Activated CD8-positive, alpha-beta memory T cell treated with anti-CD3 and anti-CD28 coated beads, Interleukin-2, amount 50 U/mL, for 24 hours (primary cell): Measurements from ENCODE around the gene SERTAD1.
A peak's percentile ranks its signal among the peaks of the same experiment; 100 is the strongest.
"Not testable (repeated sequence)": the region's sequence is repeated elsewhere in the genome, so short reads cannot be mapped to it uniquely, and the experiment has no call there.

Experiments
- DNase-seq: peaks from one replicate; pipeline ENCODE4 v3.0.0-alpha.2; 2020; ENCODE audit errors: extremely low read depth

SERTAD1 gene

DNA sequence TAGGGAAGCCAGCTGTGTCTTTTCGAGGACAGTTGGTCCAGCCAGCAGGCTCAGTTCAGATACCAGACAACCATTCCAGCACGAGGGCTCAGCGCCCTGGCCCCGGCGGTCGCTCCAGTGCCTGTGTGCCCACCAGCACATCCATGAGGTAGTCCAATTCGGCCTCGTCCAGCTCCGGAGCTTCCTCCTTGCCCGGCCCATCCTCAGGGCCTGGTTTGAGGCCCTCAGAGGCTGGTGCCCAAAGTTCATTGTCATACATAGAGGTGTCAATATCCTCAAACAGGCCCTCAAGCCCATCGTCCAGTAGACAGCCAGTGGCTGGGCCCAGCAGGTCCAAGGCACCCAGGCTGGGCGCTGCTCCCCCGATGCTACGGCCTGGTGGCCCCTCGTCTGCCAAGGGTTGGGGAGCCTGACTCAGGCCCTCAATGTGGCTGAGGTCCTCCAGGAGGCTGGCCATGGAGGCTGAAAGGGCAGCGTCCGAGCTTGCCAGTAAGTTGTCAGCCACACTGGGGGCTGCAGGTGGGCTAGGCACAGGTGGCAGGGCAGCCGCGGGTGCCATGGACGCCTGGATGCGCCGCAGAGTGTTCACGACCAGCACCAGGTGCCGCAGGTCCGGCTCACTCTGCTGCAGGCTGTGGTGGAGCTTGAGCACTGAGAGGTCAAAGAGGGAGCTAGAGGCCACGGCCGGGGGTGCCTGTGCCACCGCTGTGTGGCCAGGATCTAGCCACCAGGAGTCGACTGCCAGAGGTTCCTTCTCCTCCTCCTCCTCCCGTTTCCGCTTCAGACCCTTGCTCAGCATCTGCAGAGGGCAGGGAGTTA is 2.8 kb downstream of the SERTAD1 start:
- DNase-seq = no peak

DNA sequence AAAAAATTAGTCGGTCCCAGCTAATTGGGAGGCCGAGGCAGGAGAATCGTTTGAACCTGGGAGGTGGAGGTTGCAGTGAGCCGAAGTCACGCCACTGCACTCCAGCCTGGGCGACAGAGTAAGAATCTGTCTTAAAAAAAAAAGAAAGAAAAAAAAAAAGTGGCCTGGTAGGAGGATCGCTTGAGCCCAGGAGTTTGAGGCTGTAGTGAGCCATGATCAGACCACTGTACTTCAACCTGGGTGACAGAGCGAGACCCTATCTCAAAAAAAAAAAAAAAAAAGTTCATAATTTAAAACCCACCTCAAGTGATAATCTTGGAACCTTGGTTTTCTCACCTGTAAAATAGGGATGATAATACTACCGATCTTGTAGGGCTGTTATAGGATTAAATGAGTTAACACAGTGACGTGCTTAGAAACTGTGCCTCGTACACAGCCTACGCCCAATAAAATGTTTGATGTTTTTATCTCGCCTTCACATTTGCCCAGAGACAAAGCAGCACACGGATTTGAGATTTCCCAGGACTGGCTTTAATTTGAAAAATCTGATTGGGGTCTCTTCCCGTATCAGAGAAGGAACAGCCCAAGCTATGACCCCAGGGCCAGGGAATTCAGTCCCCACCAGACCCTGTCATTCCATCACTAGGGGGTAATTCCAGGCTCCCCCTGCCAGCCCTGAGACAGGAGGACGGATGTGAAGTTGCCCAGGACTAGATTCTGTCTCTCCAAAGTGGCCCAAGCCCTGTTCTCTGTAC is 3.6 kb downstream of the SERTAD1 start:
- no peak for DNase-seq

DNA sequence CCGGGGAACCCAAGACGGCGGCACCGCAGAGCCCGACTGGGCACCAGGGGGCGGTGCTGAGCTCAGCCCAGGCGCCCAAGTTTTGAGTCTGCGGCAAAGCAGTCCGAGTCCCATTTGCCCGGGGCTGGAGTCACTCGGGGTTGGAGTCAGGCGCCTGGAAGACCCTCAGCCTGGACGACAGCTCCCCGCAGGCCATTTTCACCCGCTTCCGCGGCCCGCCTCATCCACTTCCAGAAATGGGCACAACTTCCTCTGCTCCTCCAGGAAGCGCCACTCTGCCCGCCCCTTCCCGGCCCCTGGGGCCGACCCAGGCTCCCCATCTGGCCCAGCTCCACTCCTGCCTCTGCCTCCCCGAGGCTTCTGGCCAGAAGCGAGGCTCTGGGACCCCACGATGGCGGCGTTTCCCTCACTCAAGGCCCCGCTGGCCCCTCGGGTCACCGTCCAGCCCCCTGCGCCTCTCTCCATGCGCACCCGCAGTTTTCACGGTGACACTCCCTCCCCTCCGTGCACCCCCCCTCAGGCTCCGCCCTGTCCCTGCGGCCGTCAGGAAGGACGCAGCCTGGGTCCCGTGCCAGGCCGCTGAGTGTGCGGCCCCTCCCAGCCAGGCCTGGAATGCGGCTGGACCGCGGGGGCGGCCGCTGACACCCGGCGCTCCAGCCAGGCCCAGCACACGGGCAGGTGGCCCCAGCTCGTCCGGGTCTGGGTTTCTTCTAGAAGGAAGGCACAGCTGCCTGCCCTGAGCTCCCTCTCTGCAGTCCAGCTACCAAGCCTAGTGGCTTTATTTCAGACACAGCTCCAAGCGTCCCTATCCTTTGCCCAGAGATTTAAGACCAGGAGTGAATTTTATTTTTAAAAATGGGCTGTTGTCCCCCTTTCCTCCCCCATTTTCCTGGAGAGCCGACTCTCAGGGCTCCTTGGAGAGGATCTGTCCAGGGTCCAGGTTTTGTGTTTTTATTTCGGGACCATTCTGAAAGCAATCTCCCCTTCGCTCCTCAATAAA is 4.7 kb downstream of the SERTAD1 start:
- peak; percentile 36 for DNase-seq

DNA sequence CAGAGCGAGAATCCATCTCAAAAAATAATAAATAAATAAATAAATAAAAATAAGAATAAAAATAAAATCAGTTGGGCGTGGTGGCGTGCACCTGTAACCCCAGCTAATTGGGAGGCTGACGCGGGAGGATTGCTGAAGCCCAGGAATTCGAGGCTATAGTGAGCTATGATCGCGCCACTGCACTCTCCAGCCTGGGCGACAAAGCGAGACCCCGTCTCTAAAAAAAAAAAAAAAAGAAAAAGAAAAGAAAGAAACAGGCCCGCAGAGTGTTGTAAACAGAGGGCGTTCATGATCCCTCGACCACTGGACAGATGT is 5.4 kb downstream of the SERTAD1 start:
- DNase-seq = no peak

DNA sequence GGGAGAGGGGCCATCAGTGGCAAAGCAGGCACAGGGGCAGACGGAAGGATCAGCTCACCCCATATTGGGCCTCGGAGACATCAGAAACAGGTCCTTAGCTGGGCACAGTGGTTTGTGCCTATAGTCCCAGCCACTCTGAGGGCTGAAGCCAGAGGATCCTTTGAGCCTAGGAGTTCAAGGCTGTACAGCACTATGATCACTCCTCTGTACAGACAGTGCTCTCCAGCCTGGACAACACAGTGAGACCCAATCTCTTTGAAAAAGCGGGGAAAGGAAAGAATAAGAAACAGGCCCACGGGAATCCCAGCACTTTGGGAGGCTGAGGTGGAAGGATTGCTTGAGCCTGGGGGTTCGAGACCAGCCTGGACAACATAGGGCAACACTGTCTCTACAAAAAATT is 6.0 kb downstream of the SERTAD1 start:
- no peak for DNase-seq

DNA sequence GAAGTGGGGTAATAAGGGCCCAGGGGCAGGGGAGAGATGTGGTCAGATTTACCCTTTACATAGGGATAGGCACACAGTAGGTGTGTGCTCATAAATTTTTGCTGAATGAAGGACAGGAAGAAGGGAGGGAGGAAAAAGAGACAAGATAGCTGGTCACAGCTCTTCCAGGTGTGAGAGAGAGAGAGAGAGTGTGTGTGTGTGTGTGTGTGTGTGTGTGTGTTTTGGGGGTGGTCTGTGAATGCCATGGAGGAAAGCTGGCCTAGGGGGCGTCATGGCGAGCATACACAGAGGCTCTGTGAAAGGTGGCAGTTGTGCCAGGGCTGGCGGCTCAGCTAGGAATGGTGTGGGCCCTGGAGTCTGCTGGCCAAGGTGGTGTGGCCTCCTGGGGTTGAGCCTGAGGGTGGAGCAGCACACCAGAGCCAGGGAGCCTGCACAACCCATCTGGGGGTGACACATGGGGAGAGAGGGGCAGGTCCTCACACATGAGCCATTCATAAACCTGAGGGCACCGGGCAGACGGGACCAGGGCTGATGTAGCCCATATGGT is 6.7 kb downstream of the SERTAD1 start:
- DNase-seq = no peak

DNA sequence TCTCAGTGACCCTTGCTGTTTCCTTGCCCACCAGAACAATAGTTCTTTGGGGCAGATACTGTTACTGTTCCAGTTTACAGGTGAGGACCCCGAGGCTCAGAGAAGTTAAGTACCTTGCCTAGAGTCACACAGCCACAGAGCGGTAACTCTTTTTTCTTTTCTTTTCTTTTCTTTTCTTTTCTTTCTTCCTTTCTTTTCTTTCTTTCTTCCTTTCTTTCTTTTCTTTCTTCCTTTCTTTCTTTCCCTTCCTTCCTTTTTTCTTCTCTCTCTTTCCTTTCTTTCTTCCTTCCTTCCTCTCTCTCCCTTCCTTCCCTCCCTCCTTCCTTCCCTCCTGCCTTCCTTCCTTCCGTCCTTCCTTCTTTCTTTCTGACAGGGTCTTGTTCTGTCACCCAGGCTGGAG is 7.8 kb downstream of the SERTAD1 start:
- no peak for DNase-seq

DNA sequence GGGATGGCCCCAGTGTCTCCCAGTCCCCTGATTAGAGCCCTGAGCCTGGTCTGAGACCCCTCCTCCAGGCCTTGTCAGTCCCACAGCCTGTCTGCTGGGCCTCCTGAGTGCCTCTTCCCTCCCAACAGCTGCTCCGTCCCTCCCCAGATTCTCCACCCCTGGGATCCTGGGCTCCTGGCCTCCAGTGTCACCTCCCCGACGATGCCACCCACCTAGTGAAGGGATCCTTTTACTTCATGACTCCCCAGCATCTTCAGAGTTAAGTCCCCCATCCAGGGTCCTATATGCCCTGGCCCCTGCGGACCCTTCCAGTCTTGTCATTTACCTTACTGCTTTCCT is 8.2 kb downstream of the SERTAD1 start:
- no peak for DNase-seq

DNA sequence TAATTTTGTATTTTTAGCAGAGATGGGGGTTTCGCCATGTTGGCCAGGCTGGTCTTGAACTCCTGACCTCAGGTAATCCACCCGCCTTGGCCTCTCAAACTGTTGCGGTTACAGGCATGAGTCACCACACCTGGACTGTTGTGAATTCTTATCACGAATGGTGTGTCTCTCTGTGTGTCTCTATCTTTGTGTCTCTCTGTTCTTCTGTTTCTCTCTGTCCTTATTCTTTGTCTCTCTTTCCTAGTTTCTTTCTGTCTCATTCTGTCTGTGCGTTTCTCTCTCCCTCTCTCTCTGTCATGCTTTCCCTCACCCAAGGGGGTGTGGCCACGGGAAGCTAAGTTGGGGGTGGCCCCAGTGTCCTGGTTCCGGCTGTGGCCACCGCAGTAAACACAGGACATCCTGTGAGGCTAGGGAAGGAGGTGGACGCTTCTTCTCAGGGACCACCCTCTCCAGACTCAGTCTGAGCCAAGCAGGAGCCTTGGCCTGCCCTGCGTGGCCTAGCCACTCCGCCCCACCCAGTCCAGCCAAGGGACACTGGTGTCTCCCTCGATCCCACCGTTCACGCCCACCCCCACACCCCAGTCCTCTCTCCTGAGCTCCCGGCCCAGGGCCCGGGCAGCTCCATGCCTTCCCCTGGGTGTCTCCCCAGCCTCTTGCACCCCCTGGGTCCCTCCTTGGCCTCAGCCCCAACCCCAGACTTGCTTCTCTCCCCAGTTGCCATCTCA is 8.7 kb downstream of the SERTAD1 start:
- DNase-seq = no peak

DNA sequence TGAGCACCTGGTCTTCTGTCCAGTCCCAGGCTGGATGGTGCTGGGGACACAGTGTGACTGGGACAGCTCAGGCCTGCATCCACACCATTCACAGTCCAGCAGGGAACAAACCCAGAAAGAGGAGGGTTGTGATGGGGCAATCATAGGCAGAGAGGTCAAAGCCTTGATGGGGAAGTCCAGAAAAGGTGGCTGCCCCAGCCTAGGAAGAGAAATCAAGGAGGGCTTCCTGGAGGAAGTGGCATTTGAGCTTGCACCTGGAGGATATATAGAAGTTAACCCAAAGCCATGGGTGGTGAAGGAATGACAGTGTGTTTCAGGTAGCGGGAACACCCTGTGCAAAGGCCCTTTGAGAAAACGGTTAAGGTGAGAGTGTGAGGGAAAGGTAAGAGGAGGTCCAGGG is 10.0 kb downstream of the SERTAD1 start:
- no peak for DNase-seq

DNA sequence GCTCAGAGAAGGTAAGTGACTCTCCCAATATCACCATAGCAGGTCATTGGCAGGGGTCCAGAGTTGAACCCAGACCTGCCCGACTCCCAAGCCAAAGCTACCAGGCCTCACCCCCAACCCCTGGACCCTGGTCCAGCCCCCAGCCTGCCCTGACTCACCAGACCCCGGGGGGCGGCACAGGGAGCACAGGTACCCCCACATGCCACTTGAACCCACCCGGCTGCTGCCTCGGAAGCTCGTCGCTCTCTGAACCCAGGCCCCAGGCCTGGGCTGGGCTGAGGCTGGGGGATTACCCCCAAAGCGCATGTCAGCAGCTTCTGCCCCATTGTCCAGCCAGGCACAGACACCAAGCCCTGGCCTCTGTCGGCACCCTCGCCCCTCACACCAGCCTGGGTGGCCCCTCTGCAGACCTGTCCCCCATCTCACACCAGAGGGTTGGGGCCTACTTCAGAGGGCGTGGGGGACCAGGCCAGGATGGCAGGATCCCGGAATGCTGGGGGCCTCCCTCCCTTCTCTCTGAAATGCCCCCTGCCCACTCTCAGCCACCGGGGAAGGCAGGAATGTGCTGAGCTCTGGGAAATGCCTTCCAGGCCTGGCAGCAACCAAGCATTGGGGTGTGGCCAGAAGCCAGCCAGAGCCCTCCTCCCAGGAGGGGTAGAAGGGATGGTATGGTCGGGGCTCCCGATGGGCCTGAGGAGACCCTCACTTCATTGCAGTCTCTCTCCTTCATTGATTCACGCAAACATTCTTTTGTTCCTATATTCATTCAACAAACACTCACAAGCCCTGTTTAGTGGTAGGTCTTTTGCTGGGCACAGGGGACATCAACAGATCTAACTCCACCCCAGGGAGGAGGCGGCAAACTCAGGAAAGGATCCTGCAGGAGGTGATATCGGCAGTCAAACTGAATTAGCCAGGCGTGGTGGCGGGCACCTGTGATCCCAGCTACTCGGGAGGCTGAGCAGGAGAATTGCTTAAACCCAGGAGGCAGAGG is 11.0 kb downstream of the SERTAD1 start:
- no peak for DNase-seq

DNA sequence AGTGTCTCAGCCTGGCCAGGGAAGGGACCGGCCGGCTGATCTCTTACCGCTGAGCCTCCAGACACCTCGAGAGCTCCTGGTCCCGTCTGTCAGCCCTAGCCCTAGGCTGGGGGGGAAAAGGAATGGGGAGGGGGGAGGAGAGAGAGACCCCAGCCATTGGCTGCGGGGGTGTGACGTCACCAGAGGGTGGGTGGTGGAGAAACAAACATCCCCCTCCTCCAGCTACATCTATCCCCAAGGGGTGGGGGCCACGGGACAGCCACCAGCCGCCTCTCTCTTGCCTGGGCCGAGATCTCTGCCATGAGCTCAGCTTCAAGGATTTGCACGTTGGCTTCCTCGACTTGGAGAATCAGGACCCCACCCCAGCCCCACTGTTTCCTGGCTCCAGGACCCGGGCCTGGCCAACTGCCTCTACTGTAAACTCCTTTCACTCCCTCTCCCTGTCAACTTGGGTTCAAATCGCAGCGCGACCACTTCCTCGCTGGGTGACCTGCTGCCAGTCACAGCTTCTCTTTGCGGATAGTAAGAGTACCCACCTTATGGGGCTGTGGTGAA is 12.4 kb downstream of the SERTAD1 start, which contains the start of gene PRX:
TSS of gene PRX (minus strand) at position 88 of the 555 bp plus-strand sequence. CDS start 5,446 bp downstream, outside the sequence.
- DNase-seq = no peak

DNA sequence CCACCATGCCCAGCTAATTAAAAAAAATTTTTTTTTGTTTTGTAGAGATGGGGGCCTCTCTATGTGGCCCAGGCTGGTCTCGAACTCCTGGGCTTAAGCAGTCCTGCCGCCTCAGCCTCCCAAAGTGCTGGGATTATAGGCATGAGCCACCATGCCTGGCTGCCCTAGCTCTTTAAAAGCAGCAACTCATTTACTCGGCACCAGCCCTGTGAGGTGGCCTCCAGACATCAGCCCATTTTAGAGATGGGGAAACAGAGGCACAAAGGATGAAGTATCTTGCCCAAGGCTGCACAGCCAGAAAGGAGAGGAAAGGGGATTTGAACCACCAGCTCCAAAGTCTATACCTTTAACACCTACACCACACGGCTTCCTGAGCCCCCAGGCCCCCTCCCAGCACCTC is 12.9 kb downstream of the SERTAD1 start:
- no peak for DNase-seq

DNA sequence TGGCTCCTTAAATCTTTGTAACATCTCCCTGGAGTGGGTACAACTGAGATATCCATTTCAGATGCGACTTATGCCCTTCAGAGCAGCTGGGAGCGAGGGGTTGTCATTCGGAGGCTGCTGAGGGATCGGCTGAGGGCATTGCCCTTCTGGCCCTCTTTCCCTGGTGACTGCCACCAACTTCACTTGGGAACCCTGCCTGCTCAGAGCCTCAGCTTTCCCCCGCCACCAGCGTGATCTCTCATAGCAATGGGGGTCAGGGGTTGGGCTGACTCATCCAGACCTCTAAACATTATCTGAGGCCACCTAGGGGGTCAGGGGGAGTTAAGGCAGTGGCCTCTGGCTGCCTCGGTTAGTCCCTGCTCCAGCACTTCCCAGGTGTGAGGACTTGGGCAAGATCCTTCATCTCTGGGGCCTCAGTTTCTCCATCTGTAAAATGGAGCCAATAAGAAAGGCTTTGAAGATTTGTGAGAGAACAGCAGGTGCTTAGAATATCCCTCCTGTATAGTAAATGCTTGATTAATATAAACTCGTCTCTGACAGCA is 13.8 kb downstream of the SERTAD1 start:
- no peak for DNase-seq

DNA sequence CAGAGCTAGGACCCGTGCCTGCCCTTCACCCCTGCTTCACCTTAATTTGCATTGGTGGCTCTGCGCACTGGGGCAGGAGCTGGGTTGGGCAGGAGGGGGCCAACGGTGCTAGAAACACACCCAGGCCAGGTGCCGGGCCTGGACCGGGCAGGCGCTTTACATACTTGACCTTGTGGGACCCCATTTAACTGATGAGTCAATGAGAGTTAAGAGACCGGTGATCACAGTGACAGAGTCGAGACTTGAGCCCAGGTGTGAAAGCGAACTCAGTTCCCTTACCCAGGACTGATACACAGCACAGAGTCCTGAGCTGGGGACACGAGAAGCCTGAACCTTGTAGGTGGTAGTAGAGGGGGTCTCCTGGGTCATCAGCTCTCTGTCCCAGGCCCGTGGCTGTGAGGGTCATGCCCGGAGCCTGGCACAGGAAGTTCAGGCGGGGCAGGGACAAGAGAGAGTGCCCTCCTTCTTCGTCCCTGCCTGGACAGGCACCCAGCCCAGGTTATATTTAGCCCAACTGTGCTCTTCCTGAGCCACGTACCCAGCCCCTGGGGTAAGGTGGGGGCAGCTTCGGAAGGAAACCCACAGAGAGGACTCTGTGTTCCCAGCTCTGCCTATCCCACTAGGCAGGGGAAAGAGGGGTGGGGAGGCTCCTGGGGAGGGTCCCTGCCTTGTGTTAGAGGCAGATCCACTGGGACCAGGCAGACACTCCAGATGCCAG is 14.5 kb downstream of the SERTAD1 start:
- DNase-seq = no peak

DNA sequence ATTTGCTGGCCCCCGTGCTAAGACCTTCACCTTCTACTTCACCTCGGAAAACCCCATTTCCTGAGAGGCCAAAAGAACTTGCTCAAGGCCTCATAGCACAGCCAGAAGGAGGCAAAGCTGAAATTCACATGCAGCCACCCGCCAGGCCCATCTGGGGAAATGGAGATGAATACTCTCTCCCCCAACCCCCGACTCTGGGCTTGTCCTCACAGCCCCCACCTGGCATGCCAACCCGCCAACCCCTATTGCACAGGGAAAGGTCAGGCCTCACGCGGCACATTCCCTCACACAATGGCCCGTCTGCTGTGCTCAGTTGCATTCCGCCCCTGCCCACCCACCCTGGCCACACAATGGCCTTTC is 15.8 kb downstream of the SERTAD1 start:
- no peak for DNase-seq

DNA sequence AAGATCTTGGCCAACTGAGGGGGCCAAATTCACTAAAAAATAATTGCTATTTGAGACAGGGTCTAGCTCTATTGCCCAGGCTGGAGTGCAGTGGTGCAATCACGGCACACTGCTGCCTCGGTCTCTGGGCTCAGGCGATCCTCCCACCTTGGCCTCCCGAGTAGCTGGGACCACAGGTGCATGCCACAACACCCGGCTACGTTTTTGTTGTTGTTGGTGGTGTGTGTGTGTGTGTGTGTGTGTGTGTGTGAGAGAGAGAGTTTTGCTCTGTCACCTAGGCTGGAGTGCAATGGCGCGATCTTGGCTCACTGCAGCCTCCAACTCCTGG is 17.2 kb downstream of the SERTAD1 start:
- DNase-seq = not testable (repeated sequence)

DNA sequence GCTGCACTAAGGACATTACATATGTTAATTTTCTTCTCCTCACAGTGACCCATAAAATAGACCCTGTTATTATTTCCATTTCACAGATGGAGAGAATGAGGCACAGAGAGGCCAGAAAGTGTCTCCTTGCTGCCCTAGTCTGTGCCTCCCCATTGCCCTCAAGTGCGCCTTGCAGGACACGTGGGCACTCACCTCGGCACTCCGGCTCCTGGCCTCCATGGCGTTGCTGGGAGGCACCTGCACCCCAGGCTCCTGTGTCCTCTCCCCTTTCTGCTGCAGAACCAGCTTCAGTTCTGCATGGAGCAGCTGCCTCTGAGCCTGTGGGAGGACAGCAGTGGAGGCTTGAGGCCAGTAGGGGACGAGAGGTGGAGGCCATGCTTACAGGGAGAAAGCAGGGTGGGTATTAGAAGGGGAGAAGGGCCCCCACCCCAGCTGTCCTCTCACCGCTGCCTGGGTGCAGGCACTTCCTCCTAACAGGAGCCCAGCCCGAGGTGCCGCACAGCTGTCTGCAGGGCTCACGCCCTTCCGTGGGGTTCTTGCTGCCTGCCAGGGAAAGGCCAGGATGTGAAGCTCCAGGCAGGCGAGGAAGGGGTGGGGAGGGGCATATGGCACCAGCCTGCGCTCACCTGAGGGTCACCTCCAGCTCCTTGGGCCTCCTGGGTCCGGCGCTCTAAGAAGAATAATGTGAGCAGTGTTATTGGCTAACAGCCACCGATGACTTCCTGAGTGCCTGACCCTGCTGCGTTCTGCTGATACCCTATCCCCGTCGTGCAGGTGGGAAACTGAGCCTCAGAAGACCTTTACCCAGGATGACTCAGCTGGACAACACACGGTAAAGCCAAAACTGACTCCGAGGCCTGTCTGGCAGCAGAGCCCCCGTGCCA is 17.8 kb downstream of the SERTAD1 start:
- no peak for DNase-seq
